ENCODE measurements around the gene VWA5B2. TPM values are rescaled to one million over a fixed set of nuclear protein-coding genes. Genes with fewer than 3 reads are reported as not detected.
A peak's percentile ranks its signal among the peaks of the same experiment; 100 is the strongest.

Gene VWA5B2
- total RNA-seq, 1 experiment from 2014 or later = not detected

DNA sequence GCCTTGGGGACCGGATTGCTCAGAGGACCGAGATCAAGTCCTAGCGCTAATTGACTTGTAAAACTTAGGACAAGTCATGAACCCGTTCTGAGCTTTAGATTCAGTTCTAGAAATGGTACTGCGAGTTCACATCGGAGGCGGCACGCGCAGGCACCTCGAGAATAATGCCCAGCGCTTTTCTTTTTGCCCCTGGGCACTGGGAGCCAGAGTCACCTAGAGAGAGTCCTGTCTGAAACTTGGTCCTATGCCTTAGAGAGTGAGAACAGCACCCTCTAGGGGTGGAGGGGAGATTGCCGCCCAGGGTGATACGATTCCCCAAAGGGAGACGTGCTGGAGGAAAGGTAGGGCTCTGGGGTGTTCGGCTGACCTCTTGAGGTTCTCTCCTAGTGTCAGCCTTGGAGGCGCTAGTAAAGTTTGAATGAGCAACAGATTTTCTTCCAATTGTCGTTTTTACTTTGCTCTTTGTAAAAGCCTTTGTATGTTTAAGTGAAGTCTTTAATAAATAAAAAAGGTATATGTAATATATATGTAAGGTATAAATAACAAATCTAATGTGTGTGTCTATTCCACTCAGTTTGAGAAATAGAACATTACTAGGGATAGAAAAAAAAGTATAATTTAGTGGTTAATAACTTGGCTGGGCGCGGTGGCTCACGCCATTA lies 20.9 kb downstream of the VWA5B2 start:
- intact Hi-C loops (cut with micrococcal nuclease) = loop anchor here (1.0 to 5.0 kb wide), 5 partner anchors 23 to 355 kb away; partner anchors contain the start of gene PSMD2
- TF ChIP-seq, protein P1, sequence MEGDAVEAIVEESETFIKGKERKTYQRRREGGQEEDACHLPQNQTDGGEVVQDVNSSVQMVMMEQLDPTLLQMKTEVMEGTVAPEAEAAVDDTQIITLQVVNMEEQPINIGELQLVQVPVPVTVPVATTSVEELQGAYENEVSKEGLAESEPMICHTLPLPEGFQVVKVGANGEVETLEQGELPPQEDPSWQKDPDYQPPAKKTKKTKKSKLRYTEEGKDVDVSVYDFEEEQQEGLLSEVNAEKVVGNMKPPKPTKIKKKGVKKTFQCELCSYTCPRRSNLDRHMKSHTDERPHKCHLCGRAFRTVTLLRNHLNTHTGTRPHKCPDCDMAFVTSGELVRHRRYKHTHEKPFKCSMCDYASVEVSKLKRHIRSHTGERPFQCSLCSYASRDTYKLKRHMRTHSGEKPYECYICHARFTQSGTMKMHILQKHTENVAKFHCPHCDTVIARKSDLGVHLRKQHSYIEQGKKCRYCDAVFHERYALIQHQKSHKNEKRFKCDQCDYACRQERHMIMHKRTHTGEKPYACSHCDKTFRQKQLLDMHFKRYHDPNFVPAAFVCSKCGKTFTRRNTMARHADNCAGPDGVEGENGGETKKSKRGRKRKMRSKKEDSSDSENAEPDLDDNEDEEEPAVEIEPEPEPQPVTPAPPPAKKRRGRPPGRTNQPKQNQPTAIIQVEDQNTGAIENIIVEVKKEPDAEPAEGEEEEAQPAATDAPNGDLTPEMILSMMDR (IDR thresholded peaks at IDR 0.05; ENCODE audit: unreplicated experiment) = peak; percentile 80
- peak; percentile 97 for DNase-seq (ENCODE audit: unreplicated experiment)
- H3K9me3 Mint-ChIP-seq (ENCODE audit: unreplicated experiment) = no peaks in the 10 kb centered on the region
- H3K27me3 Mint-ChIP-seq (ENCODE audit: insufficient read depth, unreplicated experiment) = no peaks in the 10 kb centered on the region
- ChIA-PET POLR2A (interaction anchor here (0.5 to 1.2 kb wide), 17 partner anchors 11 to 590 kb away, joined by 3 to 11 read pairs (median 3); partner anchors contain the start of genes ABCF3, CAMK2N2, EIF2B5 and PARL), CTCF (interaction anchor here (0.6 to 2.0 kb wide), 26 partner anchors 10 to 1097 kb away, joined by 3 to 10 read pairs (median 3); partner anchors contain the start of genes EIF2B5 and PARL)
- peak overlapping the region; percentile 82 for H3K27ac Mint-ChIP-seq (ENCODE audit: low read depth, unreplicated experiment)
- peaks cover 26% of the 10 kb centered on the region for H3K36me3 Mint-ChIP-seq (ENCODE audit: insufficient read depth, unreplicated experiment)
- H3K4me3 Mint-ChIP-seq (ENCODE audit: unreplicated experiment) = peak overlapping the region; percentile 97
- no TSS peak for BruUV-seq (replicated peaks)
- peaks cover 9% of the 10 kb centered on the region for H3K4me1 Mint-ChIP-seq (ENCODE audit: insufficient read depth, unreplicated experiment)

DNA sequence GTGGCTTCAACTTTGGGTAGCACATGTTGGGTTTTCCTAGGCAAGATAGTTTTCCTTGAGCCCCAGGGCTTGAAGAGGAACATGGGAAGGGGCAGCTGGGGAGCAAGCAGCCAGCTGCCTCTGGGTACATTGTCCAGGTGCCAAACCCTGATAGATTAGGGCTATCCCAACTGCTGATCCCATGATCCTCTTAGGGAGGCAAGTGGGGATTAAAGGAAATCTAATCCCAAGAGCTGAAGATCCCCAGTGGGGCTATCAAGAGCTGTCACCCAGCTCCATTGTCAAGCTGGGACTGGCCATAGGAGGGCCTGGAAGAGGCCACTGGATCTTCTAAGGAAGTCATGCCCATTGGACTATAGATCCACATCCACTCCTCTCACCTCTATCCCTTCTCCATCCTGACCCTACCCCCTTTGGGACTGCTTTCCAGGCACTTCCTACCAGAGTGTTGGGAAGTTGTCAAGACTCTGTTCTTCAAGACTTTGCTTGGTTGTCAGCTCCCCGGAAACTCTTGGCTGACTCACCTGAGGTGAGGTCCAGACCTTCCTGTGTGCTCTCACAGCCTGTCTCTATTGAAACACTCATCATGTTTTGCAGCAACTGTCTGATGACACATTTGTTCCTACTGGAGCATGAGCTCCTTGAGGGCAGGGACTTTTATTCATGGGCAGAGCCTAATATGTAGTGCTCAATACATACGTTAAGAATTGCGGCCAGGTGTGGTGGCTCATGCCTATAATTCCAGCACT lies 26.1 kb downstream of the VWA5B2 start:
- Mint-ChIP-seq H3K9me3 (ENCODE audit: unreplicated experiment) (no peaks in the 10 kb centered on the region), H3K27me3 (ENCODE audit: insufficient read depth, unreplicated experiment) (no peaks in the 10 kb centered on the region), H3K27ac (ENCODE audit: low read depth, unreplicated experiment) (no peak overlapping the region), H3K4me1 (ENCODE audit: insufficient read depth, unreplicated experiment) (peaks cover 10% of the 10 kb centered on the region), H3K4me3 (ENCODE audit: unreplicated experiment) (no peak overlapping the region), H3K36me3 (ENCODE audit: insufficient read depth, unreplicated experiment) (peaks cover 10% of the 10 kb centered on the region)
- CTCF ChIA-PET = interaction anchor here (1.0 to 1.3 kb wide), 3 partner anchors 28 to 371 kb away, joined by 4 to 6 read pairs (median 4); partner anchors contain the start of gene PARL
- BruUV-seq (replicated peaks) = TSS peak; percentile 31
- intact Hi-C loops (cut with micrococcal nuclease) = no loop called here
- POLR2A ChIA-PET = interaction anchor here (0.6 to 1.3 kb wide), 4 partner anchors 15 to 676 kb away, joined by 3 to 11 read pairs (median 4); no protein-coding TSS in a partner anchor
- DNase-seq (ENCODE audit: unreplicated experiment) = peak; percentile 62
- TF ChIP-seq, protein P1 (IDR thresholded peaks at IDR 0.05; ENCODE audit: unreplicated experiment) = no peak

DNA sequence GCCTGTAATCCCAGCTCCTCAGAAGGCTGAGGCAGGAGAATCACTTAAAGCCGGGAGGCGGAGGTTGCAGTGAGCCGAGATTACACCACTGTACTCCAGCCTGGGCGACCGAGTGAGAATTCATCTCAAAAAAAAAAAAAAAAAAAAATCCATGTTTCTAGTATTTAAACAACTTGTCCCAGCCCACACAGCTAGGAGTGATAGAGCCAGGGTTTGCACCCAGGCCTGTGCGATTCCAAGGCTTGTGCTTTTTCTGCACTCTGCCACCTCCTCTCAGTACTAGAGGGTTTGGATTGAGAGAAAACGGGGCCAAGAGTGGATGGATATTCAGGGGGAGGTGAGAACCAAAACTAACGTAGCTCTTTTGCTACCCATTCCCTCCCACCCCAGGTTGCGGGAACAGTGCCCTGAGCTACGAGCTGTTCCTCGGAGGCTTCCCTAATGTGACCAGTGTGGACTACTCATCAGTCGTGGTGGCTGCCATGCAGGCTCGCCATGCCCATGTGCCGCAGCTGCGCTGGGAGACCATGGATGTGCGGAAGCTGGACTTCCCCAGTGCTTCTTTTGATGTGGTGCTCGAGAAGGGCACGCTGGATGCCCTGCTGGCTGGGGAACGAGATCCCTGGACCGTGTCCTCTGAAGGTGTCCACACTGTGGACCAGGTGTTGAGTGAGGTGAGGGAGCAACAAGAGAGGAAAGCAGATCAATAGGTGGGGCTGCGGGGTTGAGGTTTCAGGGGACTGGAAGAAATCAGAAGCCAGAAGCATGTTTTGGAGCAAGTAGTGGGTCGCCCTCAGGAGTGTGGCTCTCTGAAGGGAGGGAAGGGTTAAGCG lies 27.9 kb downstream of the VWA5B2 start:
- Mint-ChIP-seq H3K36me3 (ENCODE audit: insufficient read depth, unreplicated experiment) (peaks cover 10% of the 10 kb centered on the region), H3K4me3 (ENCODE audit: unreplicated experiment) (no peak overlapping the region), H3K27me3 (ENCODE audit: insufficient read depth, unreplicated experiment) (no peaks in the 10 kb centered on the region), H3K4me1 (ENCODE audit: insufficient read depth, unreplicated experiment) (peaks cover 20% of the 10 kb centered on the region), H3K27ac (ENCODE audit: low read depth, unreplicated experiment) (no peak overlapping the region), H3K9me3 (ENCODE audit: unreplicated experiment) (no peaks in the 10 kb centered on the region)
- CTCF ChIA-PET = no interaction called here
- intact Hi-C loops (cut with micrococcal nuclease) = no loop called here
- no peak for DNase-seq (ENCODE audit: unreplicated experiment)
- TF ChIP-seq, protein P1 (IDR thresholded peaks at IDR 0.05; ENCODE audit: unreplicated experiment) = no peak
- POLR2A ChIA-PET = interaction anchor here (0.6 kb wide), 2 partner anchors 558 to 835 kb away, joined by 3 to 4 read pairs; no protein-coding TSS in a partner anchor
- BruUV-seq (replicated peaks) = no TSS peak

All from MCF 10A (cell line).